ENCODE measurements around the gene FAM111B.

The FAM111B gene

GRCh38 chr11:59173080-59173963, 66.3 kb downstream of the FAM111B start:
- no peak for DNase-seq (ENCODE audit: low read depth)

GRCh38 chr11:59173964-59174663, 67.1 kb downstream of the FAM111B start:
- no peak for DNase-seq (ENCODE audit: low read depth)
- H3K4me3 ChIP-seq (ENCODE audit: low read depth, low read length), result no peak overlapping the region
- TF ChIP-seq CTCF (conservative IDR thresholded peaks at IDR 0.05; ENCODE audit: low read depth, low read length), result no peak

More at GRCh38 chr11:59173080-59173963, 66.3 kb downstream of the FAM111B start:
- H3K4me3 ChIP-seq (ENCODE audit: low read depth, low read length), result peak overlapping the region; percentile 61
- TF ChIP-seq CTCF (conservative IDR thresholded peaks at IDR 0.05; ENCODE audit: low read depth, low read length), result no peak

GRCh38 chr11:59174664-59175033, 67.6 kb downstream of the FAM111B start:
- no peak for TF ChIP-seq CTCF (conservative IDR thresholded peaks at IDR 0.05; ENCODE audit: low read depth, low read length)
- no peak for DNase-seq (ENCODE audit: low read depth)

GRCh38 chr11:59175091-59175501, 68.1 kb downstream of the FAM111B start:
- DNase-seq (ENCODE audit: low read depth), result no peak
- no peak for TF ChIP-seq CTCF (conservative IDR thresholded peaks at IDR 0.05; ENCODE audit: low read depth, low read length)
- no peak overlapping the region for H3K4me3 ChIP-seq (ENCODE audit: low read depth, low read length)

More at GRCh38 chr11:59174664-59175033, 67.6 kb downstream of the FAM111B start:
- no peak overlapping the region for H3K4me3 ChIP-seq (ENCODE audit: low read depth, low read length)

GRCh38 chr11:59176330-59176729, 69.3 kb downstream of the FAM111B start:
- no peak for TF ChIP-seq CTCF (conservative IDR thresholded peaks at IDR 0.05; ENCODE audit: low read depth, low read length)
- DNase-seq (ENCODE audit: low read depth), result no peak

More at GRCh38 chr11:59176330-59176729, 69.3 kb downstream of the FAM111B start:
- no peak overlapping the region for H3K4me3 ChIP-seq (ENCODE audit: low read depth, low read length)
